OCI-LY7 (cell line): Measurements from ENCODE around the gene LRRC47. TPM values are rescaled to one million over a fixed set of nuclear protein-coding genes. Genes with fewer than 3 reads are reported as not detected.
"Not testable (repeated sequence)": the region's sequence is repeated elsewhere in the genome, so short reads cannot be mapped to it uniquely, and the experiment has no call there.

Source experiments
- BruUV-seq: library from RNA; stranded (reverse); fragments of 400-500 nt; replicated peaks from 2 replicates; lab custom pipeline; 2021; lab: Mats Ljungman, UMichigan
- CTCF ChIA-PET: fragments of 300-600 bp; sonication (Branson Sonifier 250); formaldehyde crosslinking; loops from one replicate; lab custom pipeline; 2022; ENCODE audit warnings: antibody characterized with exemption; ENCODE audit not compliant: unreplicated experiment; lab: Charles Lee
- POLR2A ChIA-PET: fragments of 300-600 bp; sonication (Branson Sonifier 250); formaldehyde crosslinking; loops from one replicate; lab custom pipeline; 2022; ENCODE audit warnings: antibody characterized with exemption; lab: Charles Lee
- DNase-seq: peaks from one replicate; pipeline ENCODE4 v3.0.0-alpha.2; 2015; ENCODE audit warnings: low spot score
- H2AFZ ChIP-seq: fragments of 200-600 bp; sonication (generic), shearing (Covaris generic); 2 replicates; pipeline ENCODE4 v1.6.1; 2014; ENCODE audit warnings: mild to moderate bottlenecking, antibody characterized with exemption, low read length, moderate library complexity
- H3K27ac ChIP-seq: fragments of 200-600 bp; sonication (generic); 2 replicates; pipeline ENCODE4 v1.5.1; 2014; ENCODE audit warnings: mixed run types, low read depth, mild to moderate bottlenecking, moderate library complexity, low read length, inconsistent platforms; ENCODE audit not compliant: poor library complexity, severe bottlenecking
- H3K36me3 ChIP-seq: fragments of 200-600 bp; sonication (generic); 2 replicates; pipeline ENCODE4 v1.6.1; 2014; ENCODE audit warnings: mild to moderate bottlenecking, antibody characterized with exemption, low read length, moderate library complexity, mixed read lengths; ENCODE audit not compliant: insufficient read depth
- H3K4me1 ChIP-seq: fragments of 200-600 bp; sonication (generic); 2 replicates; pipeline ENCODE4 v1.5.1; 2014; ENCODE audit warnings: mild to moderate bottlenecking, low read length; ENCODE audit not compliant: insufficient read depth, poor library complexity, severe bottlenecking
- H3K4me2 ChIP-seq: fragments of 200-600 bp; sonication (generic); 2 replicates; pipeline ENCODE4 v1.6.1; 2014; ENCODE audit warnings: mild to moderate bottlenecking, low read length
- H3K4me3 ChIP-seq: fragments of 200-600 bp; sonication (generic); 2 replicates; pipeline ENCODE4 v1.5.1; 2014; ENCODE audit warnings: mild to moderate bottlenecking, low read depth, low read length; ENCODE audit not compliant: poor library complexity, severe bottlenecking
- H3K79me2 ChIP-seq: fragments of 200-600 bp; sonication (generic); 2 replicates; pipeline ENCODE4 v1.6.1; 2016; ENCODE audit warnings: low read depth, mild to moderate bottlenecking, low read length, moderate library complexity, mixed read lengths; ENCODE audit not compliant: insufficient read depth
- H3K9me2 ChIP-seq: fragments of 200-600 bp; sonication (generic); 2 replicates; pipeline ENCODE4 v1.6.1; 2016; ENCODE audit warnings: mild to moderate bottlenecking, low read length, mixed read lengths; ENCODE audit not compliant: insufficient read depth
- H3K9me3 ChIP-seq: fragments of 200-600 bp; sonication (generic); 2 replicates; pipeline ENCODE4 v1.6.1; 2014; ENCODE audit warnings: mild to moderate bottlenecking, mixed run types, low read length, mixed read lengths
- H4K20me1 ChIP-seq: fragments of 200-600 bp; sonication (generic); 2 replicates; pipeline ENCODE4 v1.6.1; 2014; ENCODE audit warnings: mild to moderate bottlenecking, antibody characterized with exemption, low read length, moderate library complexity, mixed read lengths; ENCODE audit not compliant: insufficient read depth
- CTCF ChIP-seq: fragments of 200-600 bp; sonication (generic); conservative IDR thresholded peaks from 2 replicates; pipeline ENCODE4 v1.5.1; 2014; ENCODE audit warnings: mild to moderate bottlenecking, antibody characterized with exemption, low read length, moderate library complexity, mixed read lengths
- EZH2phosphoT487 ChIP-seq: fragments of 200-600 bp; sonication (generic); IDR thresholded peaks from 2 replicates; pipeline ENCODE4 v1.6.1; 2018; ENCODE audit warnings: low read depth, borderline replicate concordance, mild to moderate bottlenecking, mixed run types, antibody characterized with exemption, low read length, moderate library complexity, mixed read lengths
- intact Hi-C: fragments of 100-400 bp; cut with micrococcal nuclease; formaldehyde crosslinking; loops from one replicate; pipeline ENCODE4 v1.10.0; 2022; ENCODE audit not compliant: unreplicated experiment
- total RNA-seq, 2 experiments: library from RNA; depleted of rRNA in 1 of 2; stranded (reverse); fragments of >200 nt in 1 of 2; shearing (Covaris generic) in 1 of 2; gene quantifications; 2 replicates each; pipeline ENCODE4 v1.2.3, GENCODE V29; 2014 to 2022

Gene LRRC47
- total RNA-seq, 2 experiments from 2014 or later: 36.4 to 49.1 TPM

DNA sequence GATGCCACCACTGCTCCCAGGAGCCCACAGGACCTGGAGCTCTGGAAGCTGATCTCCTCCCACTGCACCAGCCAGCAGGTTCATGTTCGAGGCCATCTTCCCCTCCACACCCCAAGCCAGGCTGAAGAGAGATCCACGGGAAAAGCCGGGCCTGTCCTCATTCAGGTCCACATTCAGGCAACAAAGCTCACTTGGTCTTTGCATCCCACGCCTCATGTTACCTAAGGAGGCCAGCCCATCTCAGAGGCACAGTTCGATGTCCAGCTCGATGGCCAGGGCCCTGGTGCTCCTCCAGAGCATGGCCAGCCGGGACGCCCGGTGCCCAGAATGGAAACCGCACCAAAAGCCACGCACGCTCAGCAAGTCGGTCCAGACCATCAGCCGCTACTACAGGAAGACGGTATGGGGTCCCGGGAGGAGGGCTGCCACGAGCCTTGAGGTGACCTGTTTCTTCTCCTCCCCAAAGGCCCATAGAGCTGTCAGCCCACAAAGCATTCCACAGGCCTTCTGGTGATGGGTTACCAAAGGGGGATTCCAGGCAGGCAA lies 43.8 kb downstream of the LRRC47 start, which contains the start of gene CCDC27:
TSS of gene CCDC27 (plus strand) at position 51 of the 546 bp plus-strand sequence. CDS start at position 83, 32 bp downstream.
- Histone ChIP-seq H3K9me3 (no peaks in the 10 kb centered on the region), H2AFZ (no peak within 1 kb of the TSS), H3K36me3 (no peaks in the 10 kb centered on the region), H3K27ac (no peak within 1 kb of the TSS), H4K20me1 (no peaks in the 10 kb centered on the region), H3K4me3 (no peak within 1 kb of the TSS), H3K4me2 (no peak within 1 kb of the TSS), H3K9me2 (no peaks in the 10 kb centered on the region), H3K4me1 (no peaks in the 10 kb centered on the region), H3K79me2 (no peaks in the 10 kb centered on the region)
- TF ChIP-seq EZH2phosphoT487: no peak
- no peak for TF ChIP-seq CTCF
- no TSS peak for BruUV-seq
- DNase-seq: no peak
- ChIA-PET CTCF (no interaction called here), POLR2A (no interaction called here)
- intact Hi-C loops: no loop called here

DNA sequence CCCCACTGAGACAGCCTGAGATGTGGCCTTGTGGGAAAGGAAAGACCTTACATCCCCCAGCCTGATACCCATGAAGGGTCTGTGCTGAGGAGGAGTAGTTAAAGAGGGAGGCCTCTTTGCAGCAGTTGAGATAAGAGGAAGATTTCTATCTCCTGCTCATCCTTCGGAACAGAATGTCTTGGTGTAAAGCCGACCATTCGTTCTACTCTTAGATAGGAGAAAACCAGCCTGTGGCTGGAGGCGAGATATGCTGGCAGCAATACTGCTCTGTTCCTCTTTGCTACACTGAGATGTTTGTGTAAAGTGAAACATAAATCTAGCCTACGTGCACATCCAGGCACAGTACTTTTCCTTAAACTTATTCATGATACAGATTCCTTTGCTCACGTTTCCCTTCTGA lies 45.6 kb downstream of the LRRC47 start:
- Histone ChIP-seq H3K79me2 (no peaks in the 10 kb centered on the region), H3K4me1 (no peaks in the 10 kb centered on the region), H2AFZ (no peak overlapping the region), H3K27ac (no peak overlapping the region), H3K9me3 (no peaks in the 10 kb centered on the region), H3K9me2 (no peaks in the 10 kb centered on the region), H3K4me3 (no peak overlapping the region), H3K4me2 (no peak overlapping the region), H3K36me3 (no peaks in the 10 kb centered on the region), H4K20me1 (no peaks in the 10 kb centered on the region)
- BruUV-seq: no TSS peak
- ChIA-PET POLR2A (no interaction called here), CTCF (no interaction called here)
- intact Hi-C loops: no loop called here
- DNase-seq: no peak
- TF ChIP-seq EZH2phosphoT487 (no peak), CTCF (no peak)

DNA sequence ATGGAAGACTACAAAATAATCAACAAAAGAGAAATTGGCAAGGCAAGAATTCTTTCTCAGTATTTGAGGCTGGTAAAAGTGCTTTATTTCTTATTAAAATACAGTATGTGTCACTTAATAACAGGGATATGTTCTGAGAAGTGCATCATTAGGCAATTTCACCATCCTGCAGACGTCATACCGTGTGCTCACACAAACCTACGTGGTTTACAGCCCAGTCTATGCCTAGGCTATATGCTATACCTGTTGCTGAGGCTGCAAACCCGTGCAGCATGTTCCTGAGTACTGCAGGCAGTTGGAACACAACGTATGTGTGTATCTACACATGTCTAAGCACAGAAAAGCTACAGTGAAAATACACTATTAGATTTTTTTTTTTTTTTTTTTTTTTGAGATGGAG lies 46.8 kb downstream of the LRRC47 start:
- no peak for DNase-seq
- no TSS peak for BruUV-seq
- ChIA-PET POLR2A (no interaction called here), CTCF (interaction anchor here (0.6 kb wide), 1 partner anchor 716 kb away, joined by 3 read pairs; no protein-coding TSS in a partner anchor)
- Histone ChIP-seq H4K20me1 (no peaks in the 10 kb centered on the region), H3K9me2 (no peaks in the 10 kb centered on the region), H3K27ac (no peak overlapping the region), H3K9me3 (no peaks in the 10 kb centered on the region), H2AFZ (no peak overlapping the region), H3K4me2 (no peak overlapping the region), H3K36me3 (no peaks in the 10 kb centered on the region), H3K79me2 (no peaks in the 10 kb centered on the region), H3K4me1 (no peaks in the 10 kb centered on the region), H3K4me3 (no peak overlapping the region)
- intact Hi-C loops: no loop called here
- TF ChIP-seq CTCF (no peak), EZH2phosphoT487 (no peak)

- H3K9me3 ChIP-seq, POLR2A ChIA-PET, H2AFZ ChIP-seq, BruUV-seq, H3K27ac ChIP-seq, H3K4me3 ChIP-seq, H3K36me3 ChIP-seq, CTCF ChIA-PET, intact Hi-C loops, H4K20me1 ChIP-seq, H3K9me2 ChIP-seq, H3K4me1 ChIP-seq, DNase-seq, H3K4me2 ChIP-seq, H3K79me2 ChIP-seq: not testable (repeated sequence)
Observed at GRCh38 chr1:3748316-3748900, 47.9 kb downstream of the LRRC47 start.
